Stimulated activated CD8-positive, alpha-beta memory T cell treated with anti-CD3 and anti-CD28 coated beads, Interleukin-15, amount 100 ng/mL, for 4 hours (primary cell): ENCODE measurements around the gene LMF2.
"Not testable (repeated sequence)": the region's sequence is repeated elsewhere in the genome, so short reads cannot be mapped to it uniquely, and the experiment has no call there.

Source experiments
- DNase-seq, 2 donors: peaks; one replicate each; pipeline ENCODE4 v3.0.0-alpha.2; 2020; ENCODE audit warnings: low read depth in 2 of 2

LMF2 gene, protein sequence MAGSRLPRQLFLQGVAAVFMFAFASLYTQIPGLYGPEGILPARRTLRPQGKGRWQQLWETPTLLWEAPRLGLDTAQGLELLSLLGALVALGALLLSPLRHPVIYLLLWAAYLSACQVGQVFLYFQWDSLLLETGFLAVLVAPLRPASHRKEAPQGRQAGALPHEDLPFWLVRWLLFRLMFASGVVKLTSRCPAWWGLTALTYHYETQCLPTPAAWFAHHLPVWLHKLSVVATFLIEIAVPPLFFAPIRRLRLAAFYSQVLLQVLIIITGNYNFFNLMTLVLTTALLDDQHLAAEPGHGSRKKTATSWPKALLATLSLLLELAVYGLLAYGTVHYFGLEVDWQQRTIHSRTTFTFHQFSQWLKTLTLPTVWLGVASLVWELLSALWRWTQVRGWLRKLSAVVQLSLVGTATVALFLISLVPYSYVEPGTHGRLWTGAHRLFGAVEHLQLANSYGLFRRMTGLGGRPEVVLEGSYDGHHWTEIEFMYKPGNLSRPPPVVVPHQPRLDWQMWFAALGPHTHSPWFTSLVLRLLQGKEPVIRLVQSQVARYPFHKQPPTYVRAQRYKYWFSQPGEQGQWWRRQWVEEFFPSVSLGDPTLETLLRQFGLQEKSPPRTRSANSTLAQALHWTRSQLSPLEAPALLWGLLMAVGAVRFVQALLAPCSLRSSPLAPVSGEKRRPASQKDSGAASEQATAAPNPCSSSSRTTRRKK

DNA sequence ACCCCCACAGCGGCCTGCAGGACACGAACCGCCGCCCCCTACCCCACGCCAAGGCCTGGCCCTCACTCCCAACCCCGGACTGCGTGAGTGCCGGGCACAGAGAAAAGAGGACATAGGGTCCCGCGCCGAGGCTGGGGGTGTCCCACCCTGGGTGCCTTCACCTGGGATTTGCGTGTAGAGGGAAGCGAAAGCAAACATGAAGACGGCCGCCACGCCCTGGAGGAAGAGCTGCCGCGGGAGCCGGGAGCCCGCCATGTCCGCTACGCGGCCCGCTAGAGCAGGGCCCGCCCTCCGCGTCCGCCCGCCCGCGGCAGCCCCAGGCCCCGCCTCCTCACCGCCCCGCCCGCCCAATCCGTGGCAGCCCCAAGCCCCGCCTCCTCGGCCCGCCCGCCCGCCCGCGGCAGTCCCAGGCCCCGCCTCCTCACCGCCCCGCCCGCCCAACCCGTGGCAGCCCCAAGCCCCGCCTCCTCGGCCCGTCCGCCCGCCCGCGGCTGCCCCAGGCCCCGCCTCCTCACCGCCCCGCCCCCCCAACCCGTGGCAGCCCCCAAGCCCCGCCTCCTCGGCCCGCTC lies at the start of gene LMF2:
Gene LMF2 (minus strand): TSS at position 282 of the 570 bp plus-strand sequence. CDS start 27 bp downstream, at position 255.
- peak; percentile 84 to 91 for DNase-seq

DNA sequence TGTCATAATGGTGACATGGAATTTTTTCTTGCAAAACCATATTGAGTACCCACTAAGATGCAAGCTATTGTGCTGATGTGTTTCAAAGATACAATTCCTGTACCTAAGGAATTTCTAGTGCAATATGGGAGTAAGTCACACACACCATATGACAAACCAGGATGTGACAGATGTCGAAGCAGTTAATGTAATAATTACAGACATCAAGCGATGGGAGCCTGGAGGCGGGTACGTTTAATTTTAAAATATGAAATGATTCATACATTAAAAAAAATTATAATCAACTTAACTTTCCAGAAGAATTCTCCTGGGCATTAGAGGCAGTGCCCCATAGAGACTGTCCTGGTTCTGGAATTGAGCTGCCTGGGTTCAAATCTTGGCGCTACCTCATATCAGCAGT lies 49.2 kb upstream of the LMF2 start:
- no peak for DNase-seq

DNA sequence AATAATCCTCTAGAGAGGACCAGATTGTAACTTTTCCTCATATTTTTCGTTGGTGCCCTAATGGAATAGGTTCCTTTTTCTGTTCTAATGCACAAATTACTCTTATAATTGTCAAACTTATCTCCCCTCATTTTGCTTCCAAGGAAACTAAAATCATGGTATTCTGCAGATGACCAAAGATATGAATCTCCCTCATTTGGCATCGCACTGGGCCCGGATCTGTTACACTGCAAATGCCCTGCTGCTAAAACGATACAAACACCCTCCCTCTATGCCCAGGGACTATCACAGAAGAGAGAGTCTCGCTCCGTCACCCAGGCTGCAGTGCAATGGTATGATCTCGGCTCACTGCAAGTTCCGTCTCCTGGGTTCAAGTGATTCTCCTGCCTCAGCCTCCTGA lies 45.8 kb upstream of the LMF2 start:
- DNase-seq: no peak

DNA sequence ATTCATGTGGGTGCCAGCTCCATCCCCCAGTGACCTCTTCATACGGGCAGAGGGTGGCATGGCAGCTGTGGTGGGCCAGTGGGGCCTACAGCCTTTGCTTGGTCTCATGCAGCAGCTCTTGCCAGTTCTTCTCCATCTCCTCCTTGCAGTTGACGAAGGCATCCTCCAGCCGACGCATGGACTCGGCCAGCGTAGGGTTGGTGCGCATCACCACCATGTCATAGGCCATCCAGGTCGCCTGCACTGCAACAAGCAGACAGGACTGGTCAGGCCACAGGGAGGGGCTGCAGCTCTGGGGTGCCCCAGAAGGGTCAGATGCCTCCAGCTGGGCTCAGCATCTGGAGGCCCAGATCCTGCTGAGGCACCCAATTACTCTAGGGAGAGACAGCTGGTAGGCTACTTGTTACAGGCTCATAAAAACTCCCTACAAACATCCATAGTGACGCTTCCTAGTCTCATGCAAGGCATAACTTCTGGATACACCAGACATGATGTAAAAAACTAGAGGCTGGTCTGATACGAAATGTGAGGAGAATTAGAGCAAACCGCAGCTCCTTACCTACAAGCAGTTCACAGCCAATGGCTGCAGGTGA lies 43.8 kb upstream of the LMF2 start:
- no peak for DNase-seq

DNA sequence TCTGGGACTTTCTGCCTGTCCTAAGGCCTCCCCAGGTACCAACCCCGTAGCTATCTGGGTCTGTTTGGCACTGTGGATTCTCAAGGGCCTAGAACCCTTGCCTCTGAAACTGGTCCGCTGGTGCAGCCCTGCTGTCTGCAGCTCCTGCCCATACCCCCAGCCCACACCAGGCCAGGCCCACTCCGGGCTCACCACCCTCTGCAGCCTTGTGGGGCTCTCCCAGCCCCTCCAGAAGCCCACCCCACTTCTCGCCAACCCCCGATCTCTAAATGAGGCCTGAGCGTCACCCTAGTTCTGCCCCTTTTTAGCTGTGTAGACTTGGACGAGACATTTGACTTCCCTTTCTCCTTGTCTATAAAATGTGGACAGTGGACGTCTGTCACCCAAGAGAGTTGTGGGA lies 42.9 kb upstream of the LMF2 start:
- DNase-seq: no peak

DNA sequence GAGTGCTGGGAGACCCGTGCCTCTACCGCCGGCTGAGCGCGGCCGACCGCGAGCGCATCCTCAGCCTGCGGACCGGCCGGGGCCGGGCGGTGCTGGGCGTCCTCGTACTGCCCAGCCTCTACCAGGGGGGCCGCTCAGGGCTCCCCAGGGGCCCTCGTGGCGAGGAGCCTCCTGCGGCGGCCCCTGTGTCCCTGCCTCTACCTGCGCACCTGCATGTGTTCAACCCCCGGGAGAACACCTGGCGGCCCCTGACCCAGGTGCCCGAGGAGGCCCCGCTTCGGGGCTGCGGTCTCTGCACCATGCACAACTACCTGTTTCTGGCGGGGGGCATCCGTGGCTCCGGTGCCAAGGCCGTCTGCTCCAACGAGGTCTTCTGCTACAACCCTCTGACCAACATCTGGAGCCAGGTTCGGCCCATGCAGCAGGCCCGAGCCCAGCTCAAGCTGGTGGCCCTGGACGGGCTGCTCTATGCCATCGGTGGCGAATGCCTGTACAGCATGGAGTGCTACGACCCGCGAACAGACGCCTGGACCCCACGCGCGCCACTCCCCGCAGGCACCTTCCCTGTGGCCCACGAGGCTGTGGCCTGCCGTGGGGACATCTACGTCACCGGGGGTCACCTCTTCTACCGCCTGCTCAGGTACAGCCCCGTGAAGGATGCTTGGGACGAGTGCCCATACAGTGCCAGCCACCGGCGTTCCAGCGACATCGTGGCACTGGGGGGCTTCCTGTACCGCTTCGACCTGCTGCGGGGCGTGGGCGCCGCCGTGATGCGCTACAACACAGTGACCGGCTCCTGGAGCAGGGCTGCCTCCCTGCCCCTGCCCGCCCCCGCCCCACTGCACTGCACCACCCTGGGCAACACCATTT lies 41.7 kb upstream of the LMF2 start:
- DNase-seq: no peak

DNA sequence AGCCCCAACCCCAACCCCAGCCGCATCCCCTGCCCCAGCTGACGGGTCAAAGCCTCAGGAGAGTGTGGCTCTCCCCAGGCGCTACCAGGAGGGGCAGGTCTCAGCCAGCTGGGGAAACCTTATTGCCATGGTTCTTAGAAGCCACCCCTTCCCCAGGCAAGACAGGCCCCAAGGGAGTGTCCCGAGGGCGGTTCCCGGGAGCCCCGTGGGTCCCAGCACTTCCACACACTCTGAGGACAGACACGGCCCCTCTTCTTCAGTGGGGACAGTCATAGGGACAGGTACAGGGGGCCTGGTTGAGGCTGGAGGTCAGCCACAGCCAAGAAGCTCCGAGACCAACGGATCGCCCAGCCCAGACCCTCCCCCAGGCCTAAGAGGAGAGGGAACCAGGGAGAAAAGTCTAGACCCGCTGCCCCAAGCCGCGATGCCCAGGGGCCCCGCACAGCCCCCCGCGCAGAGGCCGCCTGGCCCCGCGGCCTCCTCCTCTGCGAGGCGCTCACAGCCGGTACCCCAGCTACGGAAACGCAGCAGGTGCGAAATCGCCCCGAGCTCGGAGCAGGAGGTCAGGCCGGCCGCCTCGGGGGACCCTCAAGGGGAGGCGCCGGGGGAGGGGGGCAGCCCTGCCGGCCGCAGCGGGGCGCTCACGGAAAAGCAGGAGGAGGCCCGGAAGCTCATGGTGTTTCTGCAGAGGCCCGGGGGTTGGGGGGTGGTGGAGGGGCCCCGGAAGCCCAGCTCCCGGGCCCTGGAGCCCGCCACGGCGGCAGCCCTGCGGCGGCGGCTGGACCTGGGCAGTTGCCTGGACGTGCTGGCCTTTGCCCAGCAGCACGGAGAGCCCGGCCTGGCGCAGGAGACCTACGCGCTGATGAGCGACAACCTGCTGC lies 40.8 kb upstream of the LMF2 start:
- no peak for DNase-seq

DNA sequence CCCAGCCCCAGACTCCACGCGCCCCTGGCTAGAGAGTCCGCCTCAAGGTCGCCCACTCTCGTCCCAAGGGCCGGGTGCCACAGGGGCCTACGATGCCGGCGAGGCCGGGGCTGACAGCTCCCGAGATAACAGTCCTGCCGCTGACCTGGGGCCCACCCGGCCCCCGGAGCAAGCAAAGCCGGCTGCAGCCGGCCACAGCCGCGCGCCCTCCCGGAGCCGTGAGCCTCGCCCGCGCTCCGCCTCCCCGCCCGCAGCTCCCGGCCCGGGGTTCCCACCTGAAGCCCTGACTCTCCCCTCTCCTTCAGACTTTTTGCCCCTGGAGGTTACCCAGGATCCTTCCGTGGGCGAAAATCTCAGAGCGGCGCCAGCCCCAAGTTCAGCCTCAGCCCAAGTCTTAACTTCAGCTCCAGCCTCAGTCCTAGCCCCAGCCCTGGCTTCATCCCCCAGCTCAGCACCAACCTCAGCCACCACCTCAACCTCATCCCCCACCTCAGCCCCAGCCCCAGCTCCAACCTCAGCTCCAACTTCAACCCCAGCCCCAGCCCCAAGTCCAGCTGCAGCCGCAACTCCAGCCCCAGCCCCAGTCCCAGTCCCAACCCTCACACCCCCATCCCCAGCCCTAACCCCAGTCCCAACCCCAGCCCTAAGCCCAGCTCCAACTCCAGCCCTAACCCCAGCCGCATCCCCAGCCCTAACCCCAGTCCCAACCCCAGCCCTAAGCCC lies 39.9 kb upstream of the LMF2 start:
- no peak for DNase-seq

DNA sequence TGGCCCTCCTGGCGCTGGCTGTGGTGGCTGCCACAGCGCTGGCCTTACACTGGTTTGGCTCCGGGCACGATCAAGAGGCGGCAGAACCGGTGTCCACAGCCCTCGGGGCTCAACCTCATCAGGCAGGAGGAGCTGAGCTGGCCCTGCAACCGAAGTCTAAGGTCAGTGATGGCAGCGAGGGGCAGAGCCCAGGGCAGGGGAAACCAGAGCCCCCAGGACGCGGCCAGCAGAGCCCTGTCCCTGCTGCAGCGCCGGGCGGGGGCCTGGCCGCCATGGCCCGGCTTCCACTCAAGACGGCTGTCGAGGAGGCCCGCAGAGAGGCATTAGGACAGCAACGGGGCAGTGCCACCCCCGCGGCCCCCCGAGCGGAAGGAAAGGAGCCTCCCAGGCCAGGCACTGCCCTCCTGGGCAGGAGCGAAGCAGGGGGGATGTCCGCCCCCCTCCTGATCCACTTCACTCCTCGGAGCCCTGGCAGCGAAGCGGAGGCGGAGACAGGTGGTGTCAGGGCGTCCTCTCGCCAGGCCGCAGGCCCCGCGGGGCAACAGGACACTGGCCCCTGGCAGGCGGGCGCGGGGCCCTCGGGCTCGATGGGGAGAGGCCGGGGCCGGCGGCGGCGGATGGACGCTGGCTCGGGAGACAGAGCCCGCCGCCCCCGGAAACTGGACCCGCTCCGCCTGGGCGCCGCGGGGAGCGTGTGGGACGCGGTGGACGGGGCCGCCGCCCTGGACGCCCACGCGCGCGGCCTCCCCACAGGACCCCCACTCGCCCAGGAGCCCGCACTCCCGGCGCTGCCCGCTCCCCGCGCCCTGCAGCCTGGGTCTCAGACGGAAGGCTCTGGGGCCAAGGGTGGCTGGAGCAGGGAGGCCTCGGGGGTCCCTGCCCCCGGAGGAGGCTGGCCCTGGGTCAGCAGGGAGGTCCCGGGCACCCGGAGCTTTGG lies 39.1 kb upstream of the LMF2 start:
- DNase-seq: no peak

DNA sequence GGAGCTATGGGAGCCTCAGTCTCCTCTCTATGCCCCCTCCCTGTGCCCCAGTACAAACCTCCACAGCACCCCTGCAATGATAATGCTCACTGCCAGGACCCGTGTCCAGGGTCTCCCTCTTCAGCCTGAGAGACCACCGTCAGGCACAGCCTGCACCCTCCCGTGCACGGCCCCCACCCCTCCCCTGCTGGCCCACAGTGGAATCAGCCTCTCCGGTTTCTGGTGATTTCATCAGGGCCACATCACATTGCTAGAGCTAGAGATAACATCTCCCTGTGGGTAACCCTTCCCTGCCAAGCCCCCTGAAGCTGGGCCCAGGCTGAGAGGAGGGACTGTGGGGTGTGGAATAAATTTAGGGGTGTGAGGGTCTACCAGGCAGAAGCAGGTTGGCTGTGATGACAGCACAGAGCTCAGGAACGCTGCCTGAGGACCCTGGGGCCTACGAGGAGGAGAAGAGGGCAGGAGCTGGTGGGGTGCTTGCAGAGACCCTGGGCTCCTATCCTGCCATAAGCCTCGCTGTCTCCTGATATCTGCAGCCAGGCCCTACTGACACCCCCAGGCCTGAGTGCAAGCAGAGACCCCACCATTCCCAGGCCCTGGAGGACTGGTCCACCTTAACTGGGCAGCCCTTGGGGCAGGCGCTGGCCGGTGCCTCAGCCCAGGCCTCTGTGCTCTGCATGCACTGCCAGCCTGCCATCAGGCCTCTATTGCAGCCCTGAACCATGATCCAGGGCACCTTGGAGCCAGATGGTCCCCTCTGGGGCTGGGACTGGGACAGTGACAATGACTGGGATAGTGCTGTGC lies 38.2 kb upstream of the LMF2 start, which contains the start of gene KLHDC7B:
Gene KLHDC7B (plus strand): TSS at position 378 of the 804 bp plus-strand sequence. CDS start 345 bp downstream, at position 723.
- DNase-seq: no peak

DNA sequence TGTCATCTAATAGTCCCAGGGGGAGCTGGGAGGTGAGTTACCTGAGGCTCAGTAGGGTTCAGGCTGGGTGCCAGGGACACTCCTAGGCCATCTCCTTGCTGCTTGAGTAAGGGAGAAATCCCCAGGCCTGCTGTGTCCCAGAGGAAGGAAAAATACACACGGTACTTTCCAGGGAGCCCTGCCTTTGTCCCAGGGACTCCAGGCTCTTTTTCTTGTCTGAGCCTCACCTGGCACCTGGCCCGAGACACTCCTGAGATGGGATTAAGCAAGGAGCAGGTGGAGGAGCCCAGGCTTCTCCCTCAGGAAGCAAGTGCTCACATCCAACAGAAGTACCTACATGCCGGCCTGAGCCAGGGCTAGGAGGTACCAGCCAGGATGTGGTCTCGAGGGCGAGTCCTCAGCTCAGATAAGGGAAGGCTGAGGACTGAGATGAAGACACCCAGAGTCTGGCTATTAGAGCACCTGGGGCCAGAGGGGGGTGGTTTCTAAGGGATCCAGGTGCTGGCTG lies 37.3 kb upstream of the LMF2 start:
- no peak for DNase-seq

DNA sequence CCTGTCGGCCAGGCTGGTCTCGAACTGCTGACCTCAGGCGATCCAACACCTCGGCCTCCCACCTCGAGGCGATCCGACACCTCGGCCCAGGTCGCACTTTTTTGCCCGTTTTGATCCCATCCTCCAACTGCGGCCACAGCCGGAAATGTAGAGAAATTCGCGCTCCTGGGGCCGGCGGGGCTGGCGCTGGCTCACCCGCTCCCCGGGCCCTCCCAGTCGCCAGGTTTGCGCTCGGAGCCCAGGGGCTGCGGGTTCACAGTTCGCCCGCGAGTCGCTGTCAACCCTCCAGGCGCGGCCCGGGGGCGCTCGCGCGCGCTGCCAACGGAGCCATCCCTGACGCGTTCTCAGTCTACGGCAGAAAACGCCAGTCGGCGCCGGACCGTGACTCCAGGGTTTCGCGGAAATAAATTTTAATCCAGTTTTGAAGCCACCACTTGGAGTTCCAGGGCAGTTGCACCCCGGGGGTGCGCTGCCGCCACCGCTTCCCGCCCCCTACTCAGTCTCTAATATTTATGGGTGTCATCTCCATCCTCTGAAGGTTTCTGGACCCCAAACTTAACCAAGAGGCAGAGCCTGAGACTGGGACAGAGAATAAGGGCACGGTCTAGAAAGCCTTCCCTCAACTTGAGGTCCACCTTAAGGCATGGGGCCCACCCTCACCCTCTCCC lies 36.7 kb upstream of the LMF2 start:
- peak; percentile 68 to 70 for DNase-seq

DNA sequence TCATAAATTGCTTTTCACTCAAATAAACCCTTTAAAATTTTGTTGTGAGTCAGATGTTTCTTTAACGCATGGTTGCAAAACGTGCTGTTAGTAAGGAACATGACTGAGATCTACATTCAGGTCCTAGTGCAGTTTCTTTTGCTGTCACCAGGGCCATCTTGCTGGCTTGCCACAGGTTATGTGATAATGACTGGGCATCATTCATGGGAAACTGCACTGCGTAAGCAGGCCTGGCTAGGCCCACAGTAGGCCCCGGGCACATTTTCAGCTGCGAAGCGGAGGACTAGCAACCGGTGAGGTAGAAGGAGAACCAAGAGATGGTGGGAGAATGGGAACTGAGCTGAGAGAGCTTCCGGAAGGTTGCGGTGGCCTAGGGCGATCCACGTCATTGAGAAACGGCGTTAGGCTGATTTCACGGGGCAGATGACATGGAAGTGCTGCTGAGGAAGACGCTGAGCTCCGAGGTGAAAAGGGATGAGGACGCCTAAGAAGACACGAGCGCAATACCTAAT lies 35.0 kb upstream of the LMF2 start:
- no peak for DNase-seq

DNA sequence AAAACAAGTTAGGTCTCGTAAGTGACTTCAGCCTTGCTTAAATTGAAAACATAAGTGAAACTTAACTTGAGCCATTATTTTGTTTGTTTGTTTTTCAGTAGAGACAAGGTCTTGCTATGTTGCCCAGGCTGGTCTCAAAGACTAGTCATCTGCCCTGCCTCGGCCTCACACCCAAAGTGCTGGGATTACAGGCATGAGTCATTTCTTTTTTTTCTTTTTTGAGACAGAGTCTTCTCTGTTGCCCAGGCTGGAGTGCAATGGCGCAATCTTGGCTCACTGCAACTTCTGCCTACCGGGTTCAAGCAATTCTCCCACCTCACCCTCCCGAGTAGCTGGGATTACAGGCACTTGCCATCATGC lies 34.1 kb upstream of the LMF2 start:
- not testable (repeated sequence) for DNase-seq

DNA sequence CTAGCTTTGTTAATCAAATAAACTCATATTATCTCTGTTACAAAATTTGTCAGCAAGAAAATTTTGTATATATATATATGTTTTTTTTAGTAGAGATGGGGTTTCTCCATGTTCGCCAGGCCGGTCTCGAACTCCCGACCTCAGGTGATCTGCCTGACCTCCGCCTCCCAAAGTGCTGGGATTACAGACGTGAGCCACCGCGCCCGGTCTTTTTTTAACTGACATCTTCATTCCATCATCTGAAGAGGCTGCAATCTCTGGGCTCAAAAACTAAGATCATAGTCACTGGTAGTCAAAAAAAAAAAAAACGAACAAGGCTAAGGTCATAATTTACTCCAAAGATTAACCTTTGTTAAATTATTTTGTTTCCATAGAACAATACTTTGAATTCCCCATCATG lies 32.9 kb upstream of the LMF2 start:
- no peak for DNase-seq

DNA sequence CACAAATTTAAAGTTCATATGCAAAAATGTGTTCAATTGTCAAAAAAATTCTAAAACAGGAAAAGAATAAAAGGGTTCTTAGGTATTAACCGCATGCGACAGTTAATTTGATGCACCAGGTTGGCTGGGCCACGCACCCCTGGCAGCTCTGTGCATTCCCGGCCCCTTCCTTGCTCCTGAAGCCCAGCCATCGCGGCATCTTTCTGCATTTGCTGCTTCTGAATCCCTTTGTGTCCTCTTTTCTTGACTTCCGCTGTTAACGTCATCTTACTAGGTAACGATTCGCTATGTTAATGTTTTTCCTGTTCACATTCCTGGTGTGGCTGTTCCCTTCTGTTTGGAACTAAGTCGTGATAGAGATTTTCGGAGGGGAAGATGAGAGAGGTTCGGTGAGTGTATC lies 30.3 kb upstream of the LMF2 start:
- no peak for DNase-seq

DNA sequence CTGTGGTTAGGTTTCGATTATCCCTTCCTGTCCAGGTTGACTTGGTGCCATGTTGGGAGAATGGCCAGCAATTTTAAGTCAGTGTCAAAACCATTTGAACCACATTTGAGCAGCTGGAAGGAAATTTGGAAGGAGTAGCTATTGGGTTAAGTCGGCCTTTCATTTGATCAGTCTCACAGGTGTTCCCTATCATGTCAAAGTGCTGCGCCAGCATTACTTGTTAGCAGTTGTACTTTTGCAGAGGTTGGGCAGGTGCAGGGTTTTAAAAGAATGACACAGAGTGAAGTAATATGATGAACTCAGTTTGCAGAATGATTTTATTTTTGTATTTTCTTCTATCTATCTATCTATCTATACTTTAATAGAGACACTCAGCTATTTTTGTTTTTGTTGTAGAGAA lies 28.7 kb upstream of the LMF2 start:
- no peak for DNase-seq
